ENCODE data around the gene ANO3.

ANO3 gene

GRCh38 chr11:26710489-26710888 is 378.6 kb downstream of the ANO3 start:
- no peak for DNase-seq (ENCODE audit: low read depth)

GRCh38 chr11:26712497-26712896 is 380.6 kb downstream of the ANO3 start:
- DNase-seq (ENCODE audit: low read depth) = no peak
